SIG-M5 (cell line): ENCODE data around the gene UBE4B.

Source experiments
- DNase-seq: peaks from one replicate; lab custom pipeline; 2025; lab: John Stamatoyannopoulos, UW

Gene UBE4B

DNA sequence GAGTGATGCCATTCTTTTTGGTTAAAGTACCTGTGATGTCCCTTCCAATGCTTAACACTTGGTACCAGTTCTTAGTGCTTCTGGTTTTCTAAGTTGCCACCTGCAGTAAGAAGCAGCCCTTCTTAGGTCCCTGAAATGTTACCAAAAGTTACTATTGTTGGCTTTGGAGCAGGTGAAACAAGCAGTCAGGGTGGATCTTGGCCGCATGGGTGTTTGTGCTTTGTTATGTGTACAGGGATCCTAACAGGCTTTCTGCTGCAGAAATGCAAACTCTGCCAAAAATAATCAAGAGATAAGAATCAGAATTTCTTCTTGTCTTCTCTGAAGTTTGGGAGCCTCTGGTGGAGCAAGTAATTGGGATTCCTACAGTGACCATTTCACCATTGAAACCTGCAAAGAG lies 84.4 kb downstream of the UBE4B start:
- DNase-seq = no peak

DNA sequence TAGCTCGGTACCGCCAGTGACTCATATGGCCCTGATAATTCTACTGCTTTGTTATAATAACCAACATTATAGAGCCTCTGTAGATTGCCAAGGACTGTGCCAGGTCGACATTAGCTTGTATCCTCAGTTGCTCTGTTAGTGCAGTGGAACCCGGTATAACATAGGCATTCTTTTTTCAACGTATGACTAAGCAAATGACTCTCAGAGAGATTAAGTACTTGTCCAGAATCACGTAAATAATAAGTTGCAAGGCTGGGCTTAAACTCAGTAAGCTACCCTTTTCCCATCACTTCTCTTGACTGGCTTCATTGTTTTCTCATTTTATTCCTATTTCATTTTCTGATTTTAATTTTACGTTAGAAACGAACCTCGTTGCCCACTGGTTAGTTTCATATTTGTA lies 85.1 kb downstream of the UBE4B start:
- no peak for DNase-seq

- DNase-seq = no peak
Observed at GRCh38 chr1:10121688-10122087, 88.9 kb downstream of the UBE4B start.

DNA sequence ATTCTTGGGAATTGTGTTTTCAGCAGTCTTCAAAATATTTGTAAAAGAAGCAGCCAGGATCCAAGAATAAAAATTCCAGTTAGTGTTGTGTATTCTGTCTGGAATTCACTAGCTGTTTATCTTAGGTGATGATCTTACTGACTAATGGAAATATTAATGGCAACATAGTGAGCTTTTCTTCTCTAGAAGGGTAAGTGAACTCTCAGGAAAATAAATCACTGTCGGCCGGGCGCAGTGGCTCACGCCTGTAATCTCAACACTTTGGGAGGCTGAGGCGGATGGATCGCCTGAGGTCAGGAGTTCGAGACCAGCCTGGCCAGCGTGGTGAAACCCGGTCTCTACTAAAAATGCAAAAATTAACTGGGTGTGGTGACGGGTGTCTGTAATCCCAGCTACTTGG lies 90.2 kb downstream of the UBE4B start:
- DNase-seq = no peak

DNA sequence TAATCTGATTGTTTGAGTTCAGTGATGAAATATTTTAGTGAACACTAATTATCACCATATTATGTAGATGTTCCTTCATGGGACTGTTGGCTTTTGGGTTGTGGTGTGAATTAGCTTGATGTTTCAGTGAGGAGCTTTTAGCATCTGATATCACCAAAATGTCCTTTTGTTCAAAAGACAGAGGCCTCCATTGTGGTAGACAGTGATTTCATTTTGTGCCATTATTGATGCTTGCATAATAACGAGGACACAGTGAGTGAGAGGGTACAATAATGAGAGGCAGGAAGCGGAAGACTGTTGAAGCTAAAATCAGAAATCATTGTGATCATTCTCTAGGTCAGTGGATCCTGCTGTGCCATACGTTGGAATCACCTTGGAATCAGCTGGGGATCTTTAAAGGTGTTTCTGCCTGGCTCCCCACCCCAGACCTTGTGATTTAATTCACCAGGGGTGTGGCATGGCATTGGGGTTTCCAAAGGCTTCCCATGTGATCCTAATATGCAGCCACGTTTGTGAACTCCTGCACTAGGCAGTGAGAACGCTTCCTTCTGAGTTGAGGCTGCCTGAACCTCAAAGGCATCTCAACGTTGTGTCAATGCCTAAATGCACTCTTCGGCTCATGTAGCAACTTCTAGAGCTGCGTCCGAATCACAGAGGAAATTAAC lies 95.5 kb downstream of the UBE4B start:
- DNase-seq = no peak

DNA sequence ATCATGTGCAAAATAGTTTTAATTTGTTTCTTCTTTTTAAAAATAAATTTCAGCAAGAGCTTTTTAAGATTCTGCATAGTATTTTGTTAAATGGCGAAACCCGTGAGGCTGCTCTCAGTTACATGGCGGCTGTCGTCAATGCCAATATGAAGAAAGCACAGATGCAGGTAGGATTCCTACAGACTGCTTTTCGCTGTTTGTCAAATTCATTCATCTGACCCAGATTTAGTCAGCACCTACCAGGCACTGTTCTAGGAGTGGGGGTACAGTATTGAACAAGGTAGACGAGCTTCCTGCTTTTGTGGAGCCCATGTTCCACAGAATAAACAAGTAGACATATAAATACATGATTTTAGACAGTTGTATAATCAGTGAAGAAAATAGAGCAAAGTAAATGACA lies 99.6 kb downstream of the UBE4B start:
- no peak for DNase-seq

GRCh38 chr1:10132852-10133251 lies 100.1 kb downstream of the UBE4B start:
- no peak for DNase-seq

DNA sequence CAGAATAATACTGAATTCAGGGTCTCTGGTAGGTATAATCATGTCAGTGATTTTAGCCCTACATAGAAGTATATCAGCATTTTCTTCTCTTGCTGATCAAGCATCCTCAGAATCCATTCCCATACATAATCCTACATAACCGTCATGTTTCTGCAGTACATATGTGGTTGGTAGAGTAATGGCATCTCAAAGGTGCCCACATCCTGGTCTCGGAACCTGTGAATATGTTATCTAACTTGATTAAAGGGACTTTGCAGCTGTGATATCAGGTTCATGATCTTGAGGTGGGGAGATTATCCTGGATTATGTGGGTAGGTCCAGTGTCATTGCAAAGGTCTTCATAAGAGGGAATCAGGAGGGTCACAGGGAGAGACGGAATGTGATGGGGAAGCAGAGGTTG lies 108.2 kb downstream of the UBE4B start:
- no peak for DNase-seq

DNA sequence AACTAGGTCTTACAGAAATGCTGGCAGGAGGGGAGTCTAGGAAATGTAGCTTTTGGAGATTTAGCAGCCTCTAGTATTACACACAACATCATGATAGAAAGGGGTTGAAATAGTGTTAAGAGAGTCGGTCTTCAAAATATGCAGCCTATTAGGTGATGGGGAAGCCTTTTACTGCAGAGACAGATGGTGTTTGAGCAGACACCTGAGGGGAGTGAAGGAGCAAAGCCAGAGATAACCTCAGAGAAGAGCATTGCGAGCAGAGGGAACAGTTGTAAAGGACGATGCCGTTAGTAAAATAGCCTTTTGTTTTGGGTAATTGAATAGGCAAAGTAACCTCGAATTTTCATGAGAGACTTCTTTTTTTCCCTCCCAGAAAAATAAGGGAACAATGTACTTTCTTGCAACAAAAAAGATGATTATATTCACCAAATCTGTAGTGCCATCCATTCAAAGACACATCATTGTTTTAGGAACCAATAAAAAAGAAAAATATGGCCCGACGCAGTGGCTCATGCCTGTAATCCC lies 111.3 kb downstream of the UBE4B start:
- DNase-seq = no peak

- no peak for DNase-seq
Observed at GRCh38 chr1:10146391-10146790, 113.6 kb downstream of the UBE4B start.

- DNase-seq = no peak
Observed at GRCh38 chr1:10149231-10149630, 116.5 kb downstream of the UBE4B start.

GRCh38 chr1:10152709-10153284 lies 120.0 kb downstream of the UBE4B start:
- DNase-seq = no peak

DNA sequence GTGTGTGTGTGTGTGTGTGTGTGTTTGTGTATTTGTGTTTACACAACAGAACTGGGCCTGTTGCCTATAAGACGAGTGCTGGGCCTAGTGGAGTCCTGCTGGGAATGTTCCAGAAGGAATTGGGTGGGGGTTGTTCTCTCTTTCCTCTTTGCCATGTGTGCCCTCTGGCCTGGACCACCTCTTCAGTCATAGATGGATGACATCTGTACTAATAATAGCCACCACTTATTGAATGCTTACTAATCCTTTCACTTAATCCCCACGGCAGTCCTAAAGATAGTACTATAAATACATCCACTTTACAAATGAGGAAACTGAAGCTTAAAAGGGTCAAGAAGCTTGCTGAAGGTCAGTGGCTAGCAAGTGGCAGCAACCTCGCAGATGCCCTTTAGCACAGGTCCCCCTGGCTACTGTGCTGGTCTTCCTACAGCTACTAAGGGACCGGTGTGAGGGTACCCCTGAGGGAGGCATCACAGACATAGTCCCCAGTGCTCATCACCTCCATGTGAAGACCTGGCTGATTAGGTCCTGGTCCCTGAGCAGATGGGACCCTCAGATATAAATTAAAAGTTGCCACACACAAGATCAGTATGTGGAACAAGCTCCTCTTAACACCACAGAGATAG lies 122.4 kb downstream of the UBE4B start:
- DNase-seq = no peak

DNA sequence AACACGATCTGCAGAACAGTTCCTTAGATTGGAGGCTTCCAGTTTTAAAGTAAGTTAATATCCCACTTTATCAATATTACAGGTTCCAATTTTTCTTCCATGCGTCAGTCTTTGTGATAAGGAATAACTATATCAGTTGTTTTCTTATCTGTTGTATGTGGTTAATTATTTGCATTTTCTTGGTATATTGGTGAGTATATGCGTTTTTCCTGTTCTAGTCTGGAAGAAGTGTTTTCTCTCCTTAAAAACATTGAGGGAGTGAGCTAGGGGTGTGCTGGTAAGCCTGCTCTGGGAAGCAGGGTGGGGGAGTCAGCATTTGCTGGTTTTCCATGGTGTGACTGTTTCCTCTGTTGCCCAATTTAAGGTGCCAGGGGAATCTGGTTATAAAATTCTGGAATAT lies 127.4 kb downstream of the UBE4B start:
- DNase-seq = no peak

DNA sequence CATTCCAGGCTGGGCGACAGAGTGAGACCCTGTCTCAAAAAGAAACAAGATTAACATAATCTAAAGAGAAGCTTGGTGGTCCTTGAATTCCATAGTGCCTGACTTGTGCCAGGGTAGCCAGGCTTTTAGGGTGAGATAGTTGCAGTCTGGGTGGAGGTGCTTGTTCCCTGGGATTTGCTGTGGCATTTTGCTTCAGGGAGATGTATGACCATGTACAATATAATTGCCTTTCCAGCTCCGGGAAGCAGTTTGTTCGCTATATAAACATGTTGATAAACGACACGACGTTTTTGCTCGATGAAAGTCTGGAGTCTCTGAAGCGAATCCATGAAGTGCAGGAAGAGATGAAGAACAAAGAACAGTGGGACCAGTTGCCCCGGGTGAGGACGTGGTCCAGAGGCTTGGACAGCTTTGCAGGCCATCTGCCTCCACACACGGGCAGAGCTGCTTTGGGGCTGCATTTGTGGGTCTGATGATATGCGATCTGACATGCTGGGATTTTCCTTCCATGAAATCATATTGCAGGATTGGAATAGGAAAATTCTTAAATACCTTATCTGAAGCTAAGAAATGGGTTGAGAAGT lies 128.2 kb downstream of the UBE4B start:
- DNase-seq = no peak

- DNase-seq = no peak
Observed at GRCh38 chr1:10161541-10162290, 129.0 kb downstream of the UBE4B start.

- no peak for DNase-seq
Observed at GRCh38 chr1:10168912-10169514, 136.3 kb downstream of the UBE4B start.

- no peak for DNase-seq
Observed at GRCh38 chr1:10170239-10170574, 137.4 kb downstream of the UBE4B start.

GRCh38 chr1:10171105-10171767 lies 138.5 kb downstream of the UBE4B start:
- no peak for DNase-seq

DNA sequence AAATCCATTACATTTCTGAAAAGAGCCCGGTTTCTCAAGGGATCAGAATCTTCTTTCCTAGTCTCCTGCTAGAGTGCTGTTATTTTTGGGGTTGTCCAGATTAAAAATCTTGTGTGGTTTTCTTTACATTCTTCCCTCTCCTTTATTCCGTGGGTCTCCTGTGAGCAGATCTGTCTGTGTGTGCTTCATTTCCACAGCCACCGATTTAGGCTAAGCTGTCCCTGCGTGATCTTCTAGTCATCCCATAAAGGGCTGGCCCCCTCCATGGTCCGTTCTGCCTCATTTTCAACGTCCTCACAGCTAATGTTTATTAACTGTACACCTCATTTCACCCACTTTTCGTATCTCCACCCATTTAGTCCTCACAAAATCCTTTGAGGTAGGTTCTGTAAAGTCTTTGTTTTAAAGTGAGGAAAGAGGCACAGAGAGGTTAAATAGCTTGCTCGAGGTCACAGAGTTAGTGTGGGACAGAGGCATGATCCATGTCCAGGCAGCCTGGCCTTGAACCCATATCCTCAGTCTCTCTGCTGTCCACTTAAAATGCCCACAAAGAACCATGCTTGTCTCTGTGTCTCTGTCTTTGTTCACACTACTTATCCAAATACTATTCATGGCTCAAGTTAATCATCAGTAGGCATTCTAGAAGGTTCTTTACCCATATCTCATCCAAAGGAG lies 139.4 kb downstream of the UBE4B start:
- no peak for DNase-seq

DNA sequence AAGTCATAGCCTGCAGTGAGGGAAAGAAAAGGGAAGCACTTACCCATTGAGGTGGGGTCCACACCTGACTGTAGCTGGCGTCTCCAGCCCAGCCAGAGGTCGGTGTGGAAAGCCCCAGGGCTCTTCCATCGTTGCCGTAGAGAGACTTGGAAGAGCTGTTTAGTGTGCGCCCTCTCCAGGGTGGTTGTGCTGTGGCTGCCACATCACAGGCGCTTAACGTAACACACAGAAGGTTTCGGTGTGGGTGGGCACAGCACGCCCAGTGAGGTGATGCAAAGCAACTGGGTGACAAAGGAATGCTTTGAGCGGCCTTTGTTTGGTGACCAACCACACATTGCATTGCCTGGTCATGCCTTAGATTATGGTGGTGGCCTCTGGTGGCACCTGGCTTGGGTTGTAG lies 140.8 kb downstream of the UBE4B start:
- no peak for DNase-seq
